Hepatocyte (in vitro differentiated cells): Measurements from ENCODE around the gene GZMH.

Experiments
- EZH2 ChIP-seq: fragments of 200-600 bp; sonication (generic); IDR thresholded peaks from 2 replicates; pipeline ENCODE4 v1.6.1; 2016; ENCODE audit warnings: antibody characterized with exemption, mild to moderate bottlenecking, borderline replicate concordance
- EZH2phosphoT487 ChIP-seq: fragments of 200-600 bp; sonication (generic); IDR thresholded peaks from one replicate; pipeline ENCODE4 v1.6.1; 2018; ENCODE audit warnings: antibody characterized with exemption, mild to moderate bottlenecking, low read depth, moderate library complexity; ENCODE audit not compliant: unreplicated experiment, severe bottlenecking
- TF ChIP-seq, protein P1 (sequence below): fragments of 200-600 bp; sonication (generic); IDR thresholded peaks from 2 replicates; pipeline ENCODE4 v1.5.1; 2016; ENCODE audit warnings: antibody characterized with exemption, mild to moderate bottlenecking; ENCODE audit not compliant: poor library complexity

GRCh38 chr14:24630087-24630871 lies 20.8 kb upstream of the GZMH start:
- TF ChIP-seq, protein P1, sequence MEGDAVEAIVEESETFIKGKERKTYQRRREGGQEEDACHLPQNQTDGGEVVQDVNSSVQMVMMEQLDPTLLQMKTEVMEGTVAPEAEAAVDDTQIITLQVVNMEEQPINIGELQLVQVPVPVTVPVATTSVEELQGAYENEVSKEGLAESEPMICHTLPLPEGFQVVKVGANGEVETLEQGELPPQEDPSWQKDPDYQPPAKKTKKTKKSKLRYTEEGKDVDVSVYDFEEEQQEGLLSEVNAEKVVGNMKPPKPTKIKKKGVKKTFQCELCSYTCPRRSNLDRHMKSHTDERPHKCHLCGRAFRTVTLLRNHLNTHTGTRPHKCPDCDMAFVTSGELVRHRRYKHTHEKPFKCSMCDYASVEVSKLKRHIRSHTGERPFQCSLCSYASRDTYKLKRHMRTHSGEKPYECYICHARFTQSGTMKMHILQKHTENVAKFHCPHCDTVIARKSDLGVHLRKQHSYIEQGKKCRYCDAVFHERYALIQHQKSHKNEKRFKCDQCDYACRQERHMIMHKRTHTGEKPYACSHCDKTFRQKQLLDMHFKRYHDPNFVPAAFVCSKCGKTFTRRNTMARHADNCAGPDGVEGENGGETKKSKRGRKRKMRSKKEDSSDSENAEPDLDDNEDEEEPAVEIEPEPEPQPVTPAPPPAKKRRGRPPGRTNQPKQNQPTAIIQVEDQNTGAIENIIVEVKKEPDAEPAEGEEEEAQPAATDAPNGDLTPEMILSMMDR = no peak
- TF ChIP-seq EZH2 (no peak), EZH2phosphoT487 (no peak)
